HG03175 (cell line): ENCODE data around the gene DCT.

Experiments used
- ATAC-seq: cut with Tn5 transposase; IDR thresholded peaks from one replicate; pipeline ENCODE4 v1.9.1; 2021; ENCODE audit warnings: mild to moderate bottlenecking, moderate library complexity; ENCODE audit not compliant: unreplicated experiment

The DCT gene

GRCh38 chr13:94454906-94455305 is 24.6 kb downstream of the DCT start:
- ATAC-seq: no peak

- ATAC-seq: no peak
Observed at GRCh38 chr13:94454334-94454733, 25.1 kb downstream of the DCT start.

- ATAC-seq: no peak
Observed at GRCh38 chr13:94444826-94445225, 34.7 kb downstream of the DCT start.

GRCh38 chr13:94435604-94436226 is 43.8 kb downstream of the DCT start:
- peak; percentile 47 for ATAC-seq

- ATAC-seq: no peak
Observed at GRCh38 chr13:94433055-94433961, 46.2 kb downstream of the DCT start.

GRCh38 chr13:94431987-94432386 is 47.5 kb downstream of the DCT start:
- peak; percentile 44 for ATAC-seq

GRCh38 chr13:94431574-94431973 is 47.9 kb downstream of the DCT start:
- ATAC-seq: no peak

GRCh38 chr13:94427313-94427953 is 52.0 kb downstream of the DCT start:
- no peak for ATAC-seq

GRCh38 chr13:94419925-94420305 is 59.6 kb downstream of the DCT start:
- ATAC-seq: no peak

- peak; percentile 43 for ATAC-seq
Observed at GRCh38 chr13:94419304-94419924, 60.1 kb downstream of the DCT start.

GRCh38 chr13:94417294-94417693 is 62.2 kb downstream of the DCT start:
- ATAC-seq: no peak

- ATAC-seq: no peak
Observed at GRCh38 chr13:94416454-94417080, 62.9 kb downstream of the DCT start.

- ATAC-seq: no peak
Observed at GRCh38 chr13:94415500-94416237, 63.8 kb downstream of the DCT start.

- ATAC-seq: no peak
Observed at GRCh38 chr13:94414708-94415107, 64.8 kb downstream of the DCT start.

GRCh38 chr13:94414141-94414540 is 65.3 kb downstream of the DCT start:
- no peak for ATAC-seq

- ATAC-seq: no peak
Observed at GRCh38 chr13:94413598-94413944, 65.9 kb downstream of the DCT start.

- ATAC-seq: no peak
Observed at GRCh38 chr13:94412870-94413597, 66.4 kb downstream of the DCT start.

GRCh38 chr13:94411747-94412146 is 67.7 kb downstream of the DCT start:
- ATAC-seq: no peak

GRCh38 chr13:94408314-94409036 is 71.0 kb downstream of the DCT start:
- no peak for ATAC-seq
